ENCODE measurements around the gene GMDS.

- TF ChIP-seq CTCF (IDR thresholded peaks at IDR 0.05) (no peak), POLR2A (IDR thresholded peaks at IDR 0.05) (no peak)
Measured at GRCh38 chr6:1770968-1771723, 474.3 kb downstream of the GMDS start.
